ENCODE results near the gene RAP1GAP. TPM values are rescaled to one million over a fixed set of nuclear protein-coding genes. Genes with fewer than 3 reads are reported as not detected.

RAP1GAP gene
- total RNA-seq, 1 donor from 2014 or later, result 1.1 TPM

DNA sequence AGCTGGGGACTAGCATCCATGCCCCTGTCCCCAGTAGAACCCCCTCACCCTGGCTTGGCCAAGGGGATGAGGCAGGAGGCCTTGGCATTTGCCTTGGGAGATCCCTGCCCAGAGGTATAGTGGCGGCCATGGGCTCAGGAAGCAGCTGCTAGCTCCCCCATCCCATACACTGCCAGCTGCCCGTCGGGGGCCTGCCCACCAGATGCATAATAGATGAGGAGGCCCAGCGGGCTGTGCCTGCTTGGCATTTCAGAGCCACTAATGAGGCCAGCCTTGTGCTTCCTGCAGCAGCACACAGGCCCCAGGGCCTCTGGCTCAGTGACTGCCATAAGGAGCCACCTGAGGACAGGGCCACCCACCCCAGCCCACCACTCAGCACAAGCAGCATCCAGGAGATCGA is 23.6 kb downstream of the RAP1GAP start:
- DNase-seq (ENCODE audit: low read depth) (no peak), FAIRE-seq (no peak)
- H3K4me3 ChIP-seq (ENCODE audit: low read depth, low read length), result no peak overlapping the region
- no peaks in the 10 kb centered on the region for H3K27me3 ChIP-seq (ENCODE audit: control insufficient read depth, insufficient read depth, low read length)
- no peaks in the 10 kb centered on the region for H3K36me3 ChIP-seq (ENCODE audit: control insufficient read depth, insufficient read depth, low read length)
- TF ChIP-seq, protein P1, sequence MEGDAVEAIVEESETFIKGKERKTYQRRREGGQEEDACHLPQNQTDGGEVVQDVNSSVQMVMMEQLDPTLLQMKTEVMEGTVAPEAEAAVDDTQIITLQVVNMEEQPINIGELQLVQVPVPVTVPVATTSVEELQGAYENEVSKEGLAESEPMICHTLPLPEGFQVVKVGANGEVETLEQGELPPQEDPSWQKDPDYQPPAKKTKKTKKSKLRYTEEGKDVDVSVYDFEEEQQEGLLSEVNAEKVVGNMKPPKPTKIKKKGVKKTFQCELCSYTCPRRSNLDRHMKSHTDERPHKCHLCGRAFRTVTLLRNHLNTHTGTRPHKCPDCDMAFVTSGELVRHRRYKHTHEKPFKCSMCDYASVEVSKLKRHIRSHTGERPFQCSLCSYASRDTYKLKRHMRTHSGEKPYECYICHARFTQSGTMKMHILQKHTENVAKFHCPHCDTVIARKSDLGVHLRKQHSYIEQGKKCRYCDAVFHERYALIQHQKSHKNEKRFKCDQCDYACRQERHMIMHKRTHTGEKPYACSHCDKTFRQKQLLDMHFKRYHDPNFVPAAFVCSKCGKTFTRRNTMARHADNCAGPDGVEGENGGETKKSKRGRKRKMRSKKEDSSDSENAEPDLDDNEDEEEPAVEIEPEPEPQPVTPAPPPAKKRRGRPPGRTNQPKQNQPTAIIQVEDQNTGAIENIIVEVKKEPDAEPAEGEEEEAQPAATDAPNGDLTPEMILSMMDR (IDR thresholded peaks at IDR 0.05; ENCODE audit: insufficient read depth, low read length, severe bottlenecking), result no peak

DNA sequence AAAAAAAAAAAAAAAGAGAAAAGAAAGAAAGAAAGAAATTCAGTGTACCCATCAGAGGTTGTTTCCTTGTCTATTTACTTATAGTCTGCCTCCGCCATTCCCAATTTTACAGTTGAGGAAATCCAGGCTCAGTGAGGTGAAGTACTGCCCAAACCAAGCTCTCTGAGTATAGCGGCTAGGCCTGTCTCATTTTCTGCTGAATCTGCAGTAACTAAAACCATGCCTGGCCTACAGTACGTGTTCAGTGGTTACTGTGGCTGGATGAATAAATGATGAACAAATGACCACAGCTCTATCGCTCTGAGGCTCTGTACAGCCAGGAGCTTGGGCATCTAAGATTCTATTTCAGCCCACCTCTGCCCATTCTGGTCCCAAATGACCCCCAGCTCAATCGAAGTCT is 24.3 kb downstream of the RAP1GAP start:
- DNase-seq (ENCODE audit: low read depth) (no peak), FAIRE-seq (no peak)
- Histone ChIP-seq H3K27me3 (ENCODE audit: control insufficient read depth, insufficient read depth, low read length) (no peaks in the 10 kb centered on the region), H3K36me3 (ENCODE audit: control insufficient read depth, insufficient read depth, low read length) (no peaks in the 10 kb centered on the region), H3K4me3 (ENCODE audit: low read depth, low read length) (no peak overlapping the region)
- TF ChIP-seq, protein P1 (IDR thresholded peaks at IDR 0.05; ENCODE audit: insufficient read depth, low read length, severe bottlenecking), result no peak

DNA sequence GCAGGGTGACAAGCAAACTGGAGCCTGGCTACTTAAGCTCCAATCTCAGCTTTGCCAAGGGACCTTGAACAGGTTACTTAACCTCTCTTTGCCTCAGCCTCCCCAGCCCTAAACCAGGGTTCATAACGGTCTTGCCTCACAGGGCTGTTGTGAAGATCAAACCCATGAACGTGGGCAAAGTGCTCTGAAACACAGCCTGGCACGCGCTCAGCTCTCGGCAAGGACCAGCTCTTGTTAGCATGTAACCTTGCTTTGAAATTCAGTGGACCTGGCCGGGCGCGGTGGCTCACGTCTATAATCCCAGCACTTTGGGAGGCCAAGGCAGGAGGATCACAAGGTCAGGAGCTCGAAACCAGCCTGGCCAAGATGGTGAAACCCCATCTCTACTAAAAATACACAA is 24.8 kb downstream of the RAP1GAP start:
- Histone ChIP-seq H3K36me3 (ENCODE audit: control insufficient read depth, insufficient read depth, low read length) (no peaks in the 10 kb centered on the region), H3K27me3 (ENCODE audit: control insufficient read depth, insufficient read depth, low read length) (no peaks in the 10 kb centered on the region), H3K4me3 (ENCODE audit: low read depth, low read length) (no peak overlapping the region)
- DNase-seq (ENCODE audit: low read depth) (no peak), FAIRE-seq (no peak)
- TF ChIP-seq, protein P1 (IDR thresholded peaks at IDR 0.05; ENCODE audit: insufficient read depth, low read length, severe bottlenecking), result no peak

DNA sequence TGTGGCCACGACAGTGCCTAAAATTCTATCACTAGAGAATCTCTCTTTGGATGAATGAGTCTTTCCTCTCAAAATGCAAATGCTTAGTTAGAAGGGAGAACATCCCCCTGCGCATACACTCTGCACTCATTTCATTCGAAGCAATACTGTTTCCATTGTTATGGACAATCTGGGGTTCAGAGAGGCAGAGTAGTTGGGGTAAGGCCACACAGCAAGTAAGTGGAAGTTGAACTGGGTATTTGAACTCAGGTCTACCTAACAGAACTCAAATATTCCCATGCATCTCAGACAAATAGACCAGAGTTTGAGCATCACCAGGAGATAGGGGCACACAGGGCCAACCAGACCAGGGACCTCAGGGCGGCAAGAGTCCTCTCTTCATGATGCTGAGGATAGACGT is 25.5 kb downstream of the RAP1GAP start:
- Histone ChIP-seq H3K4me3 (ENCODE audit: low read depth, low read length) (no peak overlapping the region), H3K27me3 (ENCODE audit: control insufficient read depth, insufficient read depth, low read length) (no peaks in the 10 kb centered on the region), H3K36me3 (ENCODE audit: control insufficient read depth, insufficient read depth, low read length) (no peaks in the 10 kb centered on the region)
- TF ChIP-seq, protein P1 (IDR thresholded peaks at IDR 0.05; ENCODE audit: insufficient read depth, low read length, severe bottlenecking), result no peak
- DNase-seq (ENCODE audit: low read depth) (no peak), FAIRE-seq (peak; percentile 7)

DNA sequence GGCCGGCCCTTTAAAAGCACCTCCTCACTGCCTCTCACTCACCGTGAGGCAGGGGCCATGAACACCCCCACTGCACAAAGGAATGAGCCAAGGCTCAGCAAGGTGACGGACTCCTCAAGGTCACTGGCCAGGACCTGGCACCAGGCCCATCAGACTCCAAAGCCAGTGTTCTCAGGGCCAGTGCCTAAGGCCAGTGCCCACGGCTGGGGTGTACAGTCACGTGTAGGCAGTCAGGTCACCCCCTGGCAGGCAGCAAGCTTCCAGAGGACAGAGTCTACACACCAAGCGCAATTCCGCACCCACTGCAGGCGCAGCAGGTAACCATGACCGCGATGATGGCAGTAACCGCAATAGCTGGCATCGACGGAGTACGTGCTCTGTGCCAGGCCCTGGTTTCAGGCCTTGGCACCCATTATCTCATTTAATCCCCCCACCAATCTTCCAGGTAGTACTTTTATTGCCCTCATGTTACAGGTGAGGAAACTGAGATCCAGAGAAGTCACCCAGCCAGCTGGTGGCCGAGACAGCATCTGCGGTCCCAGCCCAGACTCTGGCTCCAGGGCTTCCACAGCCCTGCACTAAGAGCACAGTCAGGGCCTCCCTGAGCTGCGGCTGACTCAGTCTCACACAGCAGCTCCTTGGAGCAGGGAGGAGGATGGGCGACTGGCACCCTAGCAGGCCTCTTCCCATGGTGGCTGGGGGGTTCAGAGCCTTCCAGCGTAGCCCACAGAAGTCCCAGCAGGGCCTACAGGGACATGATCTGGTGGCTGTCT is 27.0 kb downstream of the RAP1GAP start:
- DNase-seq (ENCODE audit: low read depth) (no peak), FAIRE-seq (no peak)
- TF ChIP-seq, protein P1 (IDR thresholded peaks at IDR 0.05; ENCODE audit: insufficient read depth, low read length, severe bottlenecking), result no peak
- H3K4me3 ChIP-seq (ENCODE audit: low read depth, low read length), result no peak overlapping the region
- H3K27me3 ChIP-seq (ENCODE audit: control insufficient read depth, insufficient read depth, low read length), result no peaks in the 10 kb centered on the region
- no peaks in the 10 kb centered on the region for H3K36me3 ChIP-seq (ENCODE audit: control insufficient read depth, insufficient read depth, low read length)

DNA sequence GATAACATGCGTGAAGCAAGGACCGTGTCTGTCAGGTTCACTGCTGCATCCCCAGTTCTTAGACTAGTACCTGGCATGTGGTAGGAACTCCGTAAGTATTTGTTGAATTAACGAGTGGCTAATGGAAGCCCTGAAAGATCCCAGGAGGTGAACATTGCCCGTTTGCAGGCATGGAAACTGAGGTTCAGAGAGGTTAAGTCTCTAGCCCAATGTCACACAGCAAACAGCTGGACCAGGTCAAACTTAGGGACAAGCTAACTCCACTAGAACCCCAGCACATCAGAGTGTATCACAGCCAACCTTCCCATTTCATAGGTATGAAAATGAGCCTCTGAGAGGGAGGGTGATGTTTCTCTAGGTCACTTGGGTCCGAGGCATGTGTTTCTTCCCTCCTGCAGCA is 27.6 kb downstream of the RAP1GAP start:
- H3K36me3 ChIP-seq (ENCODE audit: control insufficient read depth, insufficient read depth, low read length), result no peaks in the 10 kb centered on the region
- no peak overlapping the region for H3K4me3 ChIP-seq (ENCODE audit: low read depth, low read length)
- no peaks in the 10 kb centered on the region for H3K27me3 ChIP-seq (ENCODE audit: control insufficient read depth, insufficient read depth, low read length)
- no peak for FAIRE-seq
- DNase-seq (ENCODE audit: low read depth), result no peak
- TF ChIP-seq, protein P1 (IDR thresholded peaks at IDR 0.05; ENCODE audit: insufficient read depth, low read length, severe bottlenecking), result no peak
